SH-SY5Y (cell line): Measurements from ENCODE around the gene UFSP2.

Source experiments
- GATA2 ChIP-seq: IDR thresholded peaks from 2 replicates; pipeline ENCODE4 v1.6.1; 2011; ENCODE audit warnings: mild to moderate bottlenecking, low read depth, low read length
- GATA3 ChIP-seq: IDR thresholded peaks from 2 replicates; pipeline ENCODE4 v1.6.1; 2011; ENCODE audit warnings: low read depth, mild to moderate bottlenecking, low read length, moderate library complexity

- TF ChIP-seq GATA3 (no peak), GATA2 (no peak)
Observed at GRCh38 chr4:185396724-185397385, 28.9 kb downstream of the UFSP2 start, which contains the start of gene ANKRD37.
